HG03432 (cell line): ENCODE data around the gene HPS4.
"Not testable (repeated sequence)": the region's sequence is repeated elsewhere in the genome, so short reads cannot be mapped to it uniquely, and the experiment has no call there.

Experiments used
- ATAC-seq: cut with Tn5 transposase; IDR thresholded peaks from one replicate; pipeline ENCODE4 v1.9.1; 2021; ENCODE audit warnings: mild to moderate bottlenecking, moderate library complexity; ENCODE audit not compliant: unreplicated experiment

Gene HPS4

GRCh38 chr22:26444777-26445176, 38.8 kb downstream of the HPS4 start:
- ATAC-seq: no peak

GRCh38 chr22:26443901-26444690, 39.5 kb downstream of the HPS4 start:
- ATAC-seq: no peak

- no peak for ATAC-seq
These were observed 41.4 kb downstream of the HPS4 start for GRCh38 chr22:26442086-26442756.

- ATAC-seq: no peak
These were observed 44.0 kb downstream of the HPS4 start for GRCh38 chr22:26439559-26439958.

GRCh38 chr22:26438776-26439175, 44.8 kb downstream of the HPS4 start:
- ATAC-seq: not testable (repeated sequence)

GRCh38 chr22:26437694-26438392, 45.7 kb downstream of the HPS4 start:
- no peak for ATAC-seq

GRCh38 chr22:26436903-26437515, 46.6 kb downstream of the HPS4 start:
- ATAC-seq: no peak

GRCh38 chr22:26435327-26436093, 48.1 kb downstream of the HPS4 start:
- ATAC-seq: no peak

GRCh38 chr22:26433805-26434204, 49.8 kb downstream of the HPS4 start:
- no peak for ATAC-seq

- no peak for ATAC-seq
These were observed 50.8 kb downstream of the HPS4 start for GRCh38 chr22:26432619-26433311.

- ATAC-seq: no peak
These were observed 52.2 kb downstream of the HPS4 start for GRCh38 chr22:26431261-26431995.

- ATAC-seq: no peak
These were observed 53.0 kb downstream of the HPS4 start for GRCh38 chr22:26430600-26430999.

GRCh38 chr22:26429458-26430286, 53.9 kb downstream of the HPS4 start:
- peak; percentile 18 for ATAC-seq

GRCh38 chr22:26428515-26429457, 54.8 kb downstream of the HPS4 start, which contains the start of gene ASPHD2:
ASPHD2 (plus strand) TSS chr22:26429260; CDS start chr22:26433616, 4,356 bp downstream.
- peak; percentile 75 for ATAC-seq

GRCh38 chr22:26426924-26427323, 56.7 kb downstream of the HPS4 start:
- no peak for ATAC-seq

- no peak for ATAC-seq
These were observed 65.0 kb downstream of the HPS4 start for GRCh38 chr22:26418620-26419019.

GRCh38 chr22:26417406-26417805, 66.2 kb downstream of the HPS4 start:
- no peak for ATAC-seq
